ENCODE data around the gene GABBR2.
"Not testable (repeated sequence)": the region's sequence is repeated elsewhere in the genome, so short reads cannot be mapped to it uniquely, and the experiment has no call there.

GABBR2 gene

GRCh38 chr9:98275159-98275558 is 433.6 kb downstream of the GABBR2 start:
- H3K36me3 ChIP-seq (ENCODE audit: control insufficient read depth, insufficient read depth, low read length), result no peaks in the 10 kb centered on the region
- H3K27me3 ChIP-seq (replicated peaks; ENCODE audit: control insufficient read depth, insufficient read depth, low read length, poor library complexity, severe bottlenecking), result no peaks in the 10 kb centered on the region
- H3K4me1 ChIP-seq (ENCODE audit: control insufficient read depth, insufficient read depth, low read length, poor library complexity, severe bottlenecking), result no peaks in the 10 kb centered on the region

GRCh38 chr9:98272083-98272482 is 436.7 kb downstream of the GABBR2 start:
- H3K27me3 ChIP-seq (replicated peaks; ENCODE audit: control insufficient read depth, insufficient read depth, low read length, poor library complexity, severe bottlenecking), result no peaks in the 10 kb centered on the region
- H3K36me3 ChIP-seq (ENCODE audit: control insufficient read depth, insufficient read depth, low read length), result no peaks in the 10 kb centered on the region
- no peak for DNase-seq
- no peak overlapping the region for H3K4me3 ChIP-seq (ENCODE audit: insufficient read depth, low read depth, low read length, poor library complexity, severe bottlenecking)
- no peaks in the 10 kb centered on the region for H3K4me1 ChIP-seq (ENCODE audit: control insufficient read depth, insufficient read depth, low read length, poor library complexity, severe bottlenecking)
- H3K27ac ChIP-seq (ENCODE audit: insufficient read depth, low read length, poor library complexity, severe bottlenecking), result no peak overlapping the region
- no peaks in the 10 kb centered on the region for H3K9me3 ChIP-seq (ENCODE audit: control insufficient read depth, low read length)

More at GRCh38 chr9:98275159-98275558, 433.6 kb downstream of the GABBR2 start:
- Histone ChIP-seq H3K27ac (ENCODE audit: insufficient read depth, low read length, poor library complexity, severe bottlenecking) (no peak overlapping the region), H3K4me3 (ENCODE audit: insufficient read depth, low read depth, low read length, poor library complexity, severe bottlenecking) (no peak overlapping the region), H3K9me3 (ENCODE audit: control insufficient read depth, low read length) (no peaks in the 10 kb centered on the region)
- DNase-seq, result no peak

GRCh38 chr9:98271479-98271878 is 437.3 kb downstream of the GABBR2 start:
- Histone ChIP-seq H3K36me3 (ENCODE audit: control insufficient read depth, insufficient read depth, low read length) (no peaks in the 10 kb centered on the region), H3K4me1 (ENCODE audit: control insufficient read depth, insufficient read depth, low read length, poor library complexity, severe bottlenecking) (no peaks in the 10 kb centered on the region), H3K4me3 (ENCODE audit: insufficient read depth, low read depth, low read length, poor library complexity, severe bottlenecking) (no peak overlapping the region), H3K27ac (ENCODE audit: insufficient read depth, low read length, poor library complexity, severe bottlenecking) (no peak overlapping the region), H3K9me3 (ENCODE audit: control insufficient read depth, low read length) (no peaks in the 10 kb centered on the region), H3K27me3 (replicated peaks; ENCODE audit: control insufficient read depth, insufficient read depth, low read length, poor library complexity, severe bottlenecking) (no peaks in the 10 kb centered on the region)
- DNase-seq, result no peak

GRCh38 chr9:98270284-98270683 is 438.5 kb downstream of the GABBR2 start:
- H3K36me3 ChIP-seq (ENCODE audit: control insufficient read depth, insufficient read depth, low read length); H3K4me3 ChIP-seq (ENCODE audit: insufficient read depth, low read depth, low read length, poor library complexity, severe bottlenecking); H3K27ac ChIP-seq (ENCODE audit: insufficient read depth, low read length, poor library complexity, severe bottlenecking); H3K4me1 ChIP-seq (ENCODE audit: control insufficient read depth, insufficient read depth, low read length, poor library complexity, severe bottlenecking); H3K9me3 ChIP-seq (ENCODE audit: control insufficient read depth, low read length); DNase-seq; H3K27me3 ChIP-seq (replicated peaks; ENCODE audit: control insufficient read depth, insufficient read depth, low read length, poor library complexity, severe bottlenecking): not testable (repeated sequence)

GRCh38 chr9:98269652-98270051 is 439.1 kb downstream of the GABBR2 start:
- not testable (repeated sequence) for H3K36me3 ChIP-seq (ENCODE audit: control insufficient read depth, insufficient read depth, low read length); H3K4me1 ChIP-seq (ENCODE audit: control insufficient read depth, insufficient read depth, low read length, poor library complexity, severe bottlenecking); H3K27ac ChIP-seq (ENCODE audit: insufficient read depth, low read length, poor library complexity, severe bottlenecking); H3K27me3 ChIP-seq (replicated peaks; ENCODE audit: control insufficient read depth, insufficient read depth, low read length, poor library complexity, severe bottlenecking); H3K9me3 ChIP-seq (ENCODE audit: control insufficient read depth, low read length); DNase-seq; H3K4me3 ChIP-seq (ENCODE audit: insufficient read depth, low read depth, low read length, poor library complexity, severe bottlenecking)

- not testable (repeated sequence) for H3K27ac ChIP-seq (ENCODE audit: insufficient read depth, low read length, poor library complexity, severe bottlenecking); H3K36me3 ChIP-seq (ENCODE audit: control insufficient read depth, insufficient read depth, low read length); H3K9me3 ChIP-seq (ENCODE audit: control insufficient read depth, low read length); H3K4me3 ChIP-seq (ENCODE audit: insufficient read depth, low read depth, low read length, poor library complexity, severe bottlenecking); H3K4me1 ChIP-seq (ENCODE audit: control insufficient read depth, insufficient read depth, low read length, poor library complexity, severe bottlenecking); DNase-seq; H3K27me3 ChIP-seq (replicated peaks; ENCODE audit: control insufficient read depth, insufficient read depth, low read length, poor library complexity, severe bottlenecking)
These were observed 441.2 kb downstream of the GABBR2 start for GRCh38 chr9:98267556-98267955.

GRCh38 chr9:98264516-98264915 is 444.2 kb downstream of the GABBR2 start:
- DNase-seq, result no peak

GRCh38 chr9:98263482-98264357 is 445.0 kb downstream of the GABBR2 start:
- Histone ChIP-seq H3K9me3 (ENCODE audit: control insufficient read depth, low read length) (no peaks in the 10 kb centered on the region), H3K4me1 (ENCODE audit: control insufficient read depth, insufficient read depth, low read length, poor library complexity, severe bottlenecking) (no peaks in the 10 kb centered on the region), H3K36me3 (ENCODE audit: control insufficient read depth, insufficient read depth, low read length) (no peaks in the 10 kb centered on the region), H3K27me3 (replicated peaks; ENCODE audit: control insufficient read depth, insufficient read depth, low read length, poor library complexity, severe bottlenecking) (no peaks in the 10 kb centered on the region), H3K27ac (ENCODE audit: insufficient read depth, low read length, poor library complexity, severe bottlenecking) (no peak overlapping the region), H3K4me3 (ENCODE audit: insufficient read depth, low read depth, low read length, poor library complexity, severe bottlenecking) (no peak overlapping the region)
- DNase-seq, result peak; percentile 63 to 73 (median 67)

More at GRCh38 chr9:98264516-98264915, 444.2 kb downstream of the GABBR2 start:
- H3K36me3 ChIP-seq (ENCODE audit: control insufficient read depth, insufficient read depth, low read length), result no peaks in the 10 kb centered on the region
- H3K4me1 ChIP-seq (ENCODE audit: control insufficient read depth, insufficient read depth, low read length, poor library complexity, severe bottlenecking), result no peaks in the 10 kb centered on the region
- no peak overlapping the region for H3K27ac ChIP-seq (ENCODE audit: insufficient read depth, low read length, poor library complexity, severe bottlenecking)
- H3K4me3 ChIP-seq (ENCODE audit: insufficient read depth, low read depth, low read length, poor library complexity, severe bottlenecking), result no peak overlapping the region
- H3K9me3 ChIP-seq (ENCODE audit: control insufficient read depth, low read length), result no peaks in the 10 kb centered on the region
- no peaks in the 10 kb centered on the region for H3K27me3 ChIP-seq (replicated peaks; ENCODE audit: control insufficient read depth, insufficient read depth, low read length, poor library complexity, severe bottlenecking)

GRCh38 chr9:98263080-98263479 is 445.7 kb downstream of the GABBR2 start:
- Histone ChIP-seq H3K4me3 (ENCODE audit: insufficient read depth, low read depth, low read length, poor library complexity, severe bottlenecking) (no peak overlapping the region), H3K27ac (ENCODE audit: insufficient read depth, low read length, poor library complexity, severe bottlenecking) (no peak overlapping the region), H3K36me3 (ENCODE audit: control insufficient read depth, insufficient read depth, low read length) (no peaks in the 10 kb centered on the region), H3K27me3 (replicated peaks; ENCODE audit: control insufficient read depth, insufficient read depth, low read length, poor library complexity, severe bottlenecking) (no peaks in the 10 kb centered on the region), H3K9me3 (ENCODE audit: control insufficient read depth, low read length) (no peaks in the 10 kb centered on the region), H3K4me1 (ENCODE audit: control insufficient read depth, insufficient read depth, low read length, poor library complexity, severe bottlenecking) (no peaks in the 10 kb centered on the region)
- no peak for DNase-seq

- no peak for DNase-seq
These were observed 446.7 kb downstream of the GABBR2 start for GRCh38 chr9:98262056-98262455.

More at GRCh38 chr9:98262056-98262455, 446.7 kb downstream of the GABBR2 start:
- H3K27me3 ChIP-seq (replicated peaks; ENCODE audit: control insufficient read depth, insufficient read depth, low read length, poor library complexity, severe bottlenecking), result no peaks in the 10 kb centered on the region
- H3K9me3 ChIP-seq (ENCODE audit: control insufficient read depth, low read length), result no peaks in the 10 kb centered on the region
- no peaks in the 10 kb centered on the region for H3K36me3 ChIP-seq (ENCODE audit: control insufficient read depth, insufficient read depth, low read length)
- no peak overlapping the region for H3K27ac ChIP-seq (ENCODE audit: insufficient read depth, low read length, poor library complexity, severe bottlenecking)
- H3K4me1 ChIP-seq (ENCODE audit: control insufficient read depth, insufficient read depth, low read length, poor library complexity, severe bottlenecking), result no peaks in the 10 kb centered on the region
- no peak overlapping the region for H3K4me3 ChIP-seq (ENCODE audit: insufficient read depth, low read depth, low read length, poor library complexity, severe bottlenecking)
